ENCODE results near the gene GDF3. TPM values are rescaled to one million over a fixed set of nuclear protein-coding genes. Genes with fewer than 3 reads are reported as not detected.

Gene GDF3
- total and polyA plus RNA-seq, 2 of the 13 experiments (the other 11 are each of a cell fraction or from before 2014, with no cell fraction given): not detected

DNA sequence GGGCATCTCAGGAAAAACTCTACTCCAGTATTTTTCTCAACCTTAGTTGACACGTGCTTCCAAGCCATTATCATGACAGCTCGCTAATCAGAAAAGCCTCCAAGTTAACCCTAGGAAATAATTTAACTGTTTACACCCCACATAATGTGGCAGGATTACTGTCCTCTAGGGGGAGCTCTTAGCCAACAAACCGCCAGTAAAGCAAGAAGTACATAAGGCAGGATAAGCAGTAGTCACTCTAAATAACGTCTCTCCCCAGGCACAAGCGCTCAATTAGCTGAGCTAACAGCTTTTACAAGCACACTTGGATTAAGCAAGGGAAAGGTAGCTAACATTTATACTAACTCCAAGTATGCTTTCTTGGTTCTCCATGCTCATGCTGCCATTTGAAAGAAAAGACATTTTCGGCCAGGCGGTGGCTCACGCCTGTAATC, 52.7 kb downstream of the GDF3 start (continued):
- TF ChIP-seq, protein P1, sequence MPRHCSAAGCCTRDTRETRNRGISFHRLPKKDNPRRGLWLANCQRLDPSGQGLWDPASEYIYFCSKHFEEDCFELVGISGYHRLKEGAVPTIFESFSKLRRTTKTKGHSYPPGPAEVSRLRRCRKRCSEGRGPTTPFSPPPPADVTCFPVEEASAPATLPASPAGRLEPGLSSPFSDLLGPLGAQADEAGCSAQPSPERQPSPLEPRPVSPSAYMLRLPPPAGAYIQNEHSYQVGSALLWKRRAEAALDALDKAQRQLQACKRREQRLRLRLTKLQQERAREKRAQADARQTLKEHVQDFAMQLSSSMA (CRISPR knock-in tag; IDR thresholded peaks at IDR 0.05): no peak
- TF ChIP-seq SP1 (IDR thresholded peaks at IDR 0.05) (no peak), SP1 (CRISPR knock-in tag; IDR thresholded peaks at IDR 0.05) (no peak), RCOR2 (CRISPR knock-in tag; IDR thresholded peaks at IDR 0.05) (peak; percentile 93)

DNA sequence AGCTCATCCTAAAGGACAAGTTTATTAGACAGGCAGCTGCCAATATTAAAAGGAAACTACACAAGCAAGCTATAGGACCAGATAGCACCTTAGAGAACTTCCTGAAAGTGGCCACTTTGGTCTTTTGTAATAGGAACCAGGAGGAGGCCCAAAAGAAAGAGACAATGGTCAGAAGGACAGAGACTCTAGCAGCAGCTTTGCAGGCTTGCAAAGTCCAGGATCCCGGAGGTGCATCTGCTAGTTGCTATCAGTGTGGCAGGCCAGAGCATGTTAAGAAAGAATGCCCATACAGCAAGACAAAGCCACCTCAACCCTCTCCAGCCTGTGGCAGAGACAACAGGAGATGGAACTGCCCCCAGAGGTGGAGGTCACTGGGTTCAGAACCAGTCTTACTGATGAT, 53.3 kb downstream of the GDF3 start:
- DNase-seq (ENCODE audit: low spot score) (peak; percentile 9), FAIRE-seq (no peak), ATAC-seq (peak; percentile 65)
- Histone ChIP-seq H3K9ac (ENCODE audit: insufficient read depth, low read depth, low read length) (no peak overlapping the region), H2AFZ (ENCODE audit: low read length) (peak overlapping the region; percentile 8), H3K79me2 (ENCODE audit: insufficient read depth, low read length) (no peaks in the 10 kb centered on the region), H3K4me2 (ENCODE audit: low read depth, low read length) (peak overlapping the region; percentile 47), H3K9me3 (ENCODE audit: low read length) (no peaks in the 10 kb centered on the region), H3K4me1 (ENCODE audit: insufficient read depth, low read length) (peaks cover 26% of the 10 kb centered on the region), H3K27ac (ENCODE audit: extremely low read length, insufficient read depth, low read length) (no peak overlapping the region), H3K4me3 (replicated peaks in 1 of 3; ENCODE audit: insufficient read depth in 1 of 3, low read depth in 2 of 3, low read length in 3 of 3) (no peak overlapping the region; a peak in 1 of 6 replicates), H4K20me1 (ENCODE audit: insufficient read depth, low read length) (no peaks in the 10 kb centered on the region), H3K27me3 (ENCODE audit: control insufficient read depth in 1 of 2, insufficient read depth in 2 of 2, low read length in 2 of 2) (peaks cover 0 to 8% of the 10 kb centered on the region in 2 experiments; a peak in 2 of 5 replicates), H3K36me3 (replicated peaks in 1 of 2; ENCODE audit: control insufficient read depth in 1 of 2, insufficient read depth in 2 of 2, low read length in 2 of 2) (no peaks in the 10 kb centered on the region)
- ChIA-PET CTCF (ENCODE audit: low intra/inter-chr PET ratio, low total read pairs) (interaction anchor here (2.3 kb wide), 1 partner anchor 164 kb away, joined by 9 read pairs; no protein-coding TSS in a partner anchor), POLR2A (no interaction called here)
- BruUV-seq (replicated peaks): no TSS peak
- TF ChIP-seq HOXD1 (CRISPR knock-in tag; IDR thresholded peaks at IDR 0.05) (no peak), SIX1 (CRISPR knock-in tag; IDR thresholded peaks at IDR 0.05; ENCODE audit: borderline replicate concordance) (no peak), HNF4A (CRISPR knock-in tag; IDR thresholded peaks at IDR 0.05) (peak; percentile 41; the same call in 1 of the 2 replicates)
- TF ChIP-seq, protein P2, sequence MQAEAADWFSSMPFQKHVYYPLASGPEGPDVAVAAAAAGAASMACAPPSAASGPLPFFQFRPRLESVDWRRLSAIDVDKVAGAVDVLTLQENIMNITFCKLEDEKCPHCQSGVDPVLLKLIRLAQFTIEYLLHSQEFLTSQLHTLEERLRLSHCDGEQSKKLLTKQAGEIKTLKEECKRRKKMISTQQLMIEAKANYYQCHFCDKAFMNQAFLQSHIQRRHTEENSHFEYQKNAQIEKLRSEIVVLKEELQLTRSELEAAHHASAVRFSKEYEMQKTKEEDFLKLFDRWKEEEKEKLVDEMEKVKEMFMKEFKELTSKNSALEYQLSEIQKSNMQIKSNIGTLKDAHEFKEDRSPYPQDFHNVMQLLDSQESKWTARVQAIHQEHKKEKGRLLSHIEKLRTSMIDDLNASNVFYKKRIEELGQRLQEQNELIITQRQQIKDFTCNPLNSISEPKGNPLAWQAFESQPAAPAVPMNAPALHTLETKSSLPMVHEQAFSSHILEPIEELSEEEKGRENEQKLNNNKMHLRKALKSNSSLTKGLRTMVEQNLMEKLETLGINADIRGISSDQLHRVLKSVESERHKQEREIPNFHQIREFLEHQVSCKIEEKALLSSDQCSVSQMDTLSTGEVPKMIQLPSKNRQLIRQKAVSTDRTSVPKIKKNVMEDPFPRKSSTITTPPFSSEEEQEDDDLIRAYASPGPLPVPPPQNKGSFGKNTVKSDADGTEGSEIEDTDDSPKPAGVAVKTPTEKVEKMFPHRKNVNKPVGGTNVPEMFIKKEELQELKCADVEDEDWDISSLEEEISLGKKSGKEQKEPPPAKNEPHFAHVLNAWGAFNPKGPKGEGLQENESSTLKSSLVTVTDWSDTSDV (CRISPR knock-in tag; IDR thresholded peaks at IDR 0.05): no peak
- whole genome bisulfite sequencing (ENCODE audit: low lambda C conversion rate): 0% methylated on average over 1 of the region's 1 CpG
- in situ Hi-C loops (cut with HindIII; ENCODE audit: extremely low pct_ligation_motif_present, low pct_unique_long_range_greater_than_20kb): no loop called here
- intact Hi-C loops (cut with micrococcal nuclease; ENCODE audit: unreplicated experiment): no loop called here

Measured in HepG2 (cell line).